Measurements from ENCODE around the gene FBH1. TPM values are rescaled to one million over a fixed set of nuclear protein-coding genes. Genes with fewer than 3 reads are reported as not detected.

FBH1 gene
- total and polyA plus RNA-seq, 10 of the 15 experiments (the other 5 are each of a cell fraction or from before 2014, with no cell fraction given) = 6.1 to 67.6 (median 47.2) TPM

DNA sequence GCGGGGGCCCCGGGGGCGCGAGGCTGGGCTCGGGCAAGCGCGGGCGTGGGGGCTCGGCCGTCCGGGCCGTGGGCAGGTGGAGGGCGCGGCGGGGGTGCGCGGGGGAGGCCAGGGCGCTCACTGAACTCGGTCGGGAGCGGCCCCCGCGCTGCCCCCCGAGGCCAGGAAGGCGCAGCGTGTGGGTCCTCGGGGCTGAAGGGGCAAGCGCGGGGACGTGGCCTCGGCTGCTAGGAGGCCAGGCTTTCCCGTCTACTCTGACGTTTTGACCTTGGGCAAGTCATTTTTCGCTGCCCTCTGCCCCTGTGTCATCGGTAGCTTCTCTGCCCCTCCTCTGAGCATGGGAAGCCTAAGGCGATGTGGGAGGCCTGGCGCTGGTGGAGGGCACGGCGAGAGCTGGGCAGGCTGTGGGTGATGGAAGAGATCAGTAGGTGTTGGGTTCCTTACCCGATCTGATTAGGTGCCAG, 441 bp downstream of the FBH1 start:
- no TSS peak for BruUV-seq (replicated peaks)
- no peaks in the 10 kb centered on the region; the same call in 1 of the 2 replicates for H4K20me1 ChIP-seq (ENCODE audit: control insufficient read depth, insufficient read depth)
- H2AFZ ChIP-seq (ENCODE audit: control insufficient read depth, low read depth, low read length) = no peak overlapping the region
- ATAC-seq (0 out of 3 replicates have a peak, but pooled peaks have one; percentile 0), FAIRE-seq (no peak), DNase-seq (ENCODE audit: low read depth, low spot score) (no peak)
- H3K27ac ChIP-seq (ENCODE audit: control insufficient read depth, insufficient read depth) = peak overlapping the region; percentile 73
- in situ Hi-C loops (cut with MboI) (no loop called here), intact Hi-C loops (cut with micrococcal nuclease; ENCODE audit: unreplicated experiment) (loop anchor here (5.0 kb wide), 2 partner anchors 78 to 87 kb away; partner anchors contain the start of genes GDI2 and IL15RA)
- ChIA-PET RAD21 (ENCODE audit: unreplicated experiment) (interaction anchor here (0.6 to 4.1 kb wide), 29 partner anchors 11 to 447 kb away, joined by 3 to 29 read pairs (median 5); partner anchors contain the start of genes GDI2, IL15RA and TASOR2), SMC1A (ENCODE audit: uncharacterized antibody, unreplicated experiment) (interaction anchor here (0.6 to 2.7 kb wide), 13 partner anchors 8 to 262 kb away, joined by 3 to 17 read pairs (median 3); partner anchors contain the start of gene IL15RA), CTCF (interaction anchor here (0.6 to 4.9 kb wide), 13 partner anchors 13 to 552 kb away, joined by 3 to 24 read pairs (median 4); no protein-coding TSS in a partner anchor), POLR2A (interaction anchor here (0.6 to 3.2 kb wide), 20 partner anchors 8 to 203 kb away, joined by 3 to 25 read pairs (median 5); partner anchors contain the start of genes GDI2 and IL15RA)
- peak overlapping the region; percentile 90 for H3K4me2 ChIP-seq (ENCODE audit: control insufficient read depth, insufficient read depth)
- H3K27me3 ChIP-seq (replicated peaks in 1 of 2; ENCODE audit: control insufficient read depth in 2 of 2, insufficient read depth in 2 of 2, low read length in 1 of 2) = no peaks in the 10 kb centered on the region
- H3K9me3 ChIP-seq (replicated peaks; ENCODE audit: control insufficient read depth, insufficient read depth, low read length) = no peaks in the 10 kb centered on the region; the same call in 2 of the 3 replicates
- H3K36me3 ChIP-seq (ENCODE audit: control insufficient read depth in 2 of 2, insufficient read depth in 2 of 2, low read length in 1 of 2) = peaks cover 1 to 18% of the 10 kb centered on the region in 2 experiments; a peak in 3 of 4 replicates
- H3K4me3 ChIP-seq = peak overlapping the region; percentile 71
- H3K9ac ChIP-seq (ENCODE audit: control insufficient read depth, insufficient read depth, low read length) = peak overlapping the region; percentile 74
- WGBS (ENCODE audit: insufficient coverage, insufficient replicate concordance, low lambda C conversion rate, missing lambda C conversion rate) = under 1% methylated on average over 14 of the region's 40 CpGs
- peaks cover 51% of the 10 kb centered on the region for H3K79me2 ChIP-seq (ENCODE audit: control insufficient read depth, insufficient read depth, low read length)
- peaks cover 19% of the 10 kb centered on the region for H3K4me1 ChIP-seq (ENCODE audit: control insufficient read depth, insufficient read depth, low read length)
- TF ChIP-seq BCL3 (IDR thresholded peaks at IDR 0.05; ENCODE audit: borderline replicate concordance, insufficient read depth, low read depth, low read length, poor library complexity, severe bottlenecking) (no peak), DPF2 (IDR thresholded peaks at IDR 0.05) (no peak), ZNF207 (IDR thresholded peaks at IDR 0.05; ENCODE audit: borderline replicate concordance) (no peak), MLLT1 (IDR thresholded peaks at IDR 0.05) (no peak), RAD51 (IDR thresholded peaks at IDR 0.05) (no peak), POLR2A (IDR thresholded peaks at IDR 0.05; ENCODE audit: low read depth, low read length) (peak; percentile 1; the same call in 1 of the 2 replicates), BHLHE40 (IDR thresholded peaks at IDR 0.05; ENCODE audit: borderline replicate concordance in 1 of 2, low read depth in 2 of 2, low read length in 1 of 2) (no peak), POLR2AphosphoS2 (IDR thresholded peaks at IDR 0.05; ENCODE audit: low read depth, low read length) (no peak), SMAD1 (IDR thresholded peaks at IDR 0.05; ENCODE audit: low read depth, partially characterized antibody) (no peak), TCF7 (IDR thresholded peaks at IDR 0.05; ENCODE audit: borderline replicate concordance) (no peak), ZNF687 (IDR thresholded peaks at IDR 0.05) (no peak), POLR2AphosphoS5 (IDR thresholded peaks at IDR 0.05; ENCODE audit: low read length) (no peak; the same call in 1 of the 2 replicates)
- TF ChIP-seq, protein P1, sequence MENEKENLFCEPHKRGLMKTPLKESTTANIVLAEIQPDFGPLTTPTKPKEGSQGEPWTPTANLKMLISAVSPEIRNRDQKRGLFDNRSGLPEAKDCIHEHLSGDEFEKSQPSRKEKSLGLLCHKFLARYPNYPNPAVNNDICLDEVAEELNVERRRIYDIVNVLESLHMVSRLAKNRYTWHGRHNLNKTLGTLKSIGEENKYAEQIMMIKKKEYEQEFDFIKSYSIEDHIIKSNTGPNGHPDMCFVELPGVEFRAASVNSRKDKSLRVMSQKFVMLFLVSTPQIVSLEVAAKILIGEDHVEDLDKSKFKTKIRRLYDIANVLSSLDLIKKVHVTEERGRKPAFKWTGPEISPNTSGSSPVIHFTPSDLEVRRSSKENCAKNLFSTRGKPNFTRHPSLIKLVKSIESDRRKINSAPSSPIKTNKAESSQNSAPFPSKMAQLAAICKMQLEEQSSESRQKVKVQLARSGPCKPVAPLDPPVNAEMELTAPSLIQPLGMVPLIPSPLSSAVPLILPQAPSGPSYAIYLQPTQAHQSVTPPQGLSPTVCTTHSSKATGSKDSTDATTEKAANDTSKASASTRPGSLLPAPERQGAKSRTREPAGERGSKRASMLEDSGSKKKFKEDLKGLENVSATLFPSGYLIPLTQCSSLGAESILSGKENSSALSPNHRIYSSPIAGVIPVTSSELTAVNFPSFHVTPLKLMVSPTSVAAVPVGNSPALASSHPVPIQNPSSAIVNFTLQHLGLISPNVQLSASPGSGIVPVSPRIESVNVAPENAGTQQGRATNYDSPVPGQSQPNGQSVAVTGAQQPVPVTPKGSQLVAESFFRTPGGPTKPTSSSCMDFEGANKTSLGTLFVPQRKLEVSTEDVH (IDR thresholded peaks at IDR 0.05; ENCODE audit: low read depth, partially characterized antibody) = no peak

Measured in GM12878 (cell line).